NCI-H526 treated with DMSO at 0.1 percent for 48 hours (cell line): ENCODE measurements around the gene ZNF385A.

Source experiments
- DNase-seq: peaks from one replicate; lab custom pipeline; 2025; lab: John Stamatoyannopoulos, UW

The ZNF385A gene

DNA sequence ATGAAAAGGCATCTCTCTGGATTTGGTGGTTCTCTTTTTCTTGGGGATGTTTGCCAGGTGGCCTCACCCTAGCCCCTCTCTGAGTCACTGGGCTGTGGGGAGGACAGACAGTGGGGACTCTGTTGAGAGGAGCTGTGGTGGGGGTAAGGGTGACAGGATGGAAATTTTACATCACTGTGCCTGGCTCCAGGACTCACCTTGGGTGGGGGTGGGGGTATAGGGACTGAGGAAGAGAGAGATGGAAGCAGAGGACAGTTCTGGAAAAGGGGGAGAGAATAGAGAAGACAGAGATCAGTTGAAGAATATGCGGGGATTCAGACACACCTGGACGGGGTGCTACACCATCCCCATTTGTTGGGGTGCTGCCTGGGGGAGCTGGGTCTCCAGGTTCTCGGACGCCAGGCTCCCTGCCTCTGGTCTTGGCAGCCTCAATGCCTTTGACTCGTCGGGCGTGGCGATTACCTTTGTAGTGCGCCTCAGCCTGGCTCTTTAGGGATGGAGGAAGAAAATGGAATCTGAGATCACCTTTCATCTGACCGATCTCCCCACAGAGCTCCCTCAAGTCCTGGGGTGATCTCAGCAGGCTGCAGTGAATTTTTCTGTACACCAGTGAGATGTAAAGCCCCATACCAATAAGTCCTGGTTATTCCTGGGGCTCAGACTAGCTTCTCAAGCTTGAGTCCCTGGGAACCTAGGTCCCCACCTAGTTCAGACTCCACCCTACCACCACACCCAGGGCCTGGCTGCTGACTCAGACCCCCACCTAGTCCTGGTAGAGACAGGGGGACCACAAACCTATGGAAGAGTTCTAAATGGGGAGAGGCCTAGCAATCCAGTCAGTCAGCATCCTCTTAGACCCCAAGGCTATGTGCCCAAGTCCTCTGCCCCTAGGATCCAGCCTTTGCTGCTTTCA, 10.6 kb downstream of the ZNF385A start:
- DNase-seq, result no peak

DNA sequence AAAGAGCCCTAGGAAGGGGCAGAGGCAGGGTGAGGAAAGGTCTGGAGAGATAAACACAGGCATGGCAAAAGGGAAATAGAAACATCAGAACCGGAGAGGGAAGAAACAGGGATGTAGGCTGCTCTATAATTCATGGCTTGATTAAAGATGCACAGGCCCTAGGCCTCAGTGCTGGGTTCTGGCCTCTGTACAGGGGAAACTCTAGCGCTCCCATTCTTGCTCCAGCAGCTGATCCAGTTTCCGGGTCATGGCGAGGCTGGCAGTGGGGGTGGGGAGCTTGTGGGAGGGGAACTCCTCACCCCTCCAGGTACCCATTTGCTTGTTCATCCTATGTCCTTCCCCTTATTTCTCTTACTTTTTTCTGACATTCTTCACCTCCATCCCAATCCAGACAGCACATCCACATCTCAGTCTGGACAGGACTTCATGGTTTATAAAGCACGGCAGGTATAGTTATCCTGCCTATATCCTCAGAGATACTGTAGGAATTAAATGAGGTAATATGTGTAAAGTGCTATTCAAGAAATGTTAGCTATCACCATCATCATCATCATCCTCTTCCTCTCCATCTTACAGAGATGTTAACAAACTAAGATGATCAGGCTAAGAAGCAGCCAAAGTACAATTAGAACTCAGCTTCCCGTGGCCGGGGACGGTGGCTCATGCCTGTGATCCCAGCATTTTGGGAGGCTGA, 12.3 kb downstream of the ZNF385A start:
- DNase-seq, result no peak

DNA sequence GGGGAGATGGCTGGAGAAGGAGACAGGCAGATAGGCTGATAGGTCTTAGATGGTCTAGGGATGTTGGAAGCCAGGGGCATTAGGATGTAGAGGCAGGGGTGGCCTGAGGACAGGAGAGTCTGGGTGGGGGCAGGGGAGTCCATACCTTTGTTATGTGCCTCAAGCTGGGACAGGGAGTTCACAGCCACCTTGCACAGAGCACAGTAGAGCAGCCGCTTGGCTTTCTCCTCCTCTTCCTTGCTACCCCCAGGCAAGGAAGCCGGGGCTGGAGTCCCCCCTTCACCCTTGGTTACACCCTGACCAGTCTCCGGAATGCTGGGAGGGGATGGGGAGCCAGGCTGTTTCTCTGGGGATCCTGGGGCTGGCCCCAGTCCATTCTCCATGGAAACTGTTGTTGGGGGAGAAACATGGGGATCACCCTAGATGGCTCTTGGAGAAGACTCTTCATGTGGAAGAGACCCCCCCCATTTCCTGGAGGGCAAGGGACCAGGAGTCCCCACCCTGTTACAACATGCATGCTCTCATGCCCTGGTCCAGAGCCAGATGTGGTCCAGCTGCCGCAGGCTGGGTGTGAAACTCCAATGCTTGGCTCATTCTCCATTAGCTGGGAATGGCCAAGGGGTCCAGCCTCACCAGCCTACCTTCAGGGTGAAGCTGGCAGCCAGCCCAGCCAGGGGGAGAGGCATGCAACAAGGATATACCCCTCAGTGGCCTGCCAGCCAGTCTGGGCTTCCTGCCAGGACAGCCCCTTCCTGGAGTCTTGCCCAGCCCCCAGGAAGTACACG, 13.0 kb downstream of the ZNF385A start:
- no peak for DNase-seq

DNA sequence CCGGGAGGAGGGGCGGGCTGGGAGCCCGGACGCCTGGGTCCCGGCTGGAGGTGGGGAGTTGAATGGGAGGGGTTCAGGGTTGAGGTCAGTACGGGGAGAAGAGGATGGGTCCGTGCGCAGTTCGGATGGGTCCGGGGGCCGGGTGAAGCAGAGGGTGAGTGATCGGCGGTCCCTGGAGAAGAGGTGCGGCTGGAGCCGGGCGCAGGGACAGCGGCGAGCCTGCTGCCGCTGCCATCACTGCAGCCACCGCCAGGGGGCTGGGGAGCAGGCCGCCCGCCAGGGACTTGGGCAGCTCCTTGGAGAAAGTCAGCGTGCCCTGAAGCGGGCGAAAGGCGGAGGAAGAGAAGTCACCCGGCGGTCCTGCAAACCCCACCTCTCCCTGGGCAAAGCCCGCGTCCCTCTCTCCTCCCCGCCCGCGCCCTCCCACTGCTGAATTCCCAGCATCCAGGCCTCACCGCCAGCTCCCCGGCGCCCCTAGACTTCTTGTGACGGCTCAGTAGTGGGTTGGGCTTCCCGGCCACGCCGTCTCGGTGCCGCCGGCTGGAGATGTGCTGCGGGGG, 14.3 kb downstream of the ZNF385A start:
- DNase-seq, result peak; percentile 23

- no peak for DNase-seq
Observed at GRCh38 chr12:54369597-54370131, 14.9 kb downstream of the ZNF385A start.

GRCh38 chr12:54368709-54369596, 15.6 kb downstream of the ZNF385A start:
- DNase-seq, result peak; percentile 61

- DNase-seq, result no peak
Observed at GRCh38 chr12:54368025-54368708, 16.4 kb downstream of the ZNF385A start.

DNA sequence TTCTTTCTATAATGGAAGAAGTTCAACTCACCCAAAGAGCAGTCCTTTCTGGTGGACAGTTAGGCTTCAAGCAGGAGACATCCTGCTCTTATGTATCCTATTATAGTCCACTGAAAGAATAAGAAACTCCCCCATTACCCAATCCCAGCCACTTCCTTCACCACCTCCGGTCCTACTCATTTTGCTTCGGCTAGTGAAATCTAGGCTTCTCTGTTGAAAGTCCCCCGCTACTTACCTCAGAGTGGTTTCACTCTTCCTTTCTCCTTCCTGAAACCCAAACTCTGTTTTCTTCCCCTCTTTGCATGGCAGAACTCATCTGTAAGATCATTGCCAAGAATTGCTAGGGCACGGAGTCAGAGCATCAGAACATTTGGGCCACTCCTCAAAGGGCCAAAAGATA, 20.1 kb downstream of the ZNF385A start, which contains the start of gene GPR84:
Gene GPR84 (minus strand): TSS at position 74 of the 400 bp plus-strand sequence. CDS start 635 bp downstream, outside the sequence.
- no peak for DNase-seq

DNA sequence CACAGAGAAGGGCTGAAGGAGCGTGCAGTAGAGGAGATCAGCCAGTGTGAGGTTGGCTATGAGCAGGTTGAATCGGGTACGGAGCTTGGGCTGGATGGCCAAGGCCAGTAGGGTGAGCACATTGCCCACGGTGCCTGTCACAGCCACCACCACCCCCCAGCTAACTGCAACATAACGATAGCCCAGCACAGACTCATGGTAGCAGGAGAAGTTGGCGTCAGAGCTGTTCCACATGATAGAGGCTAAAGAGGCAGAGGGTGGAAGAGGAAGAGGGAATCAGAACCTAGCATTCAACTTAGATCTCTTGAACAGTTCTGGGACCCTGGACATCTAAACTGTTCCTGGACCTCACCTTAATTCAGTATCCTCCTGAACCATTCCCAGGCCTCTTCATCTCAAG, 20.9 kb downstream of the ZNF385A start:
- DNase-seq, result no peak

GRCh38 chr12:54363047-54363446, 21.5 kb downstream of the ZNF385A start:
- no peak for DNase-seq

DNA sequence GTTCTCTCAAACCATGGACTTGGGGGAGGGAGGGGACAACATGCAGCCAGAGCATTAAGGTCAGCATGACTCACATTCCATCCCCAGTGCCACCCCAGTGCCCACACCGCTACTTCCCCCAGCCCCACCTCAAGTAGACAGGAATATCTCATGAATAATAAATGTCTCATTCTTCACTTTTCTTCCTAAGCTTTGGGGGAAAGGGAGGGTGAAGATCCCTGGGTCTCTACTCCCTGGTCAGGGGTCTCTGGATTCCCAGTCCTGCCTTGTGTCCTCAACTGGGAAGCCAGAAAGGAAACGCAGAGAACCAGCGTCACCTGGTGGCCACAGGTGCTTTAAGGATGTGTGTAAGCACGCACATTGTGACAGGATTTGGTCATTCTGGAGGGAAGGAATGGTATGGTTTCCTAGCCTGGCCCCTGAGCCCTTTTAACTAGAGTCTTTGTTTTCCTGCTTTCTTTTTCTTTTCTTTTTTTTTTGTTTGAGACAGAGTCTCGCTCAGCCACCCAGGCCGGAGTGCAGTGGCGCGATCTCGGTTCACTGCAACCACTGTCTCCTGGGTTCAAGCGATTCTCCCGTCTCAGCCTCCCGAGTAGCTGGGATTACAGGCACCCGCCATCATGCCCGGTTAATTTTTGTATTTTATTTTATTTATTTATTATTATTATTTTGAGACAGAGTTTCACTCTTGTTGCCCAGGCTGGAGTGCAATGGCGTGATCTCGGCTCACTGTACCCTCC, 23.6 kb downstream of the ZNF385A start:
- peak; percentile 60 for DNase-seq

DNA sequence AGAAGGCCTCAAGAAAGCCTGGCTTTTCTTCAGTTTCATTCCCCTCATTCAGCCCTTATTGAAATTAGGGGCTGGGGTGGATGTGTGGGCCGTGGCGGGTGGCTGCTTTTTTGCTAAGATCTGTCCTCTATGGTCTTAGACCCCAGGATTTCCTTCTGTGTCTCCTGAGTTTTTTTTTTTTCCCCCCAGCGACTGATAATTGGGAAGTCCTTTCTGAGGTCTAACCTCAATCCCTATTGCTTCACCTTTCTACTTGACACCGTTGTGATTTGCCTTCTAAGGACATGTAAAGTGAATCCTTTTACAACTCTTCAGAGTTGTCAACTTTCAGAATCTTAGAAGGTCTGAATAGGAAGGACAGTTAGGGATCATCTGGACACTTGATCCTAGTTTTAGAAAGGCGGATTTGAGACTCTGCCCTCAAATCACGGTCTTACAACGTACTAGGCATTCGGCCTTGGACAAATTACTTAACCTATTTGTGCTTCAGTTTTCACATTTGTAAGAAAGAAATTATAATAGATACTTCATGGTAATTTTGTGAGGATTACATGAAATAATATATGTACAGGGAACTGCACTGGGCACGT, 24.7 kb downstream of the ZNF385A start:
- peak; percentile 29 for DNase-seq

DNA sequence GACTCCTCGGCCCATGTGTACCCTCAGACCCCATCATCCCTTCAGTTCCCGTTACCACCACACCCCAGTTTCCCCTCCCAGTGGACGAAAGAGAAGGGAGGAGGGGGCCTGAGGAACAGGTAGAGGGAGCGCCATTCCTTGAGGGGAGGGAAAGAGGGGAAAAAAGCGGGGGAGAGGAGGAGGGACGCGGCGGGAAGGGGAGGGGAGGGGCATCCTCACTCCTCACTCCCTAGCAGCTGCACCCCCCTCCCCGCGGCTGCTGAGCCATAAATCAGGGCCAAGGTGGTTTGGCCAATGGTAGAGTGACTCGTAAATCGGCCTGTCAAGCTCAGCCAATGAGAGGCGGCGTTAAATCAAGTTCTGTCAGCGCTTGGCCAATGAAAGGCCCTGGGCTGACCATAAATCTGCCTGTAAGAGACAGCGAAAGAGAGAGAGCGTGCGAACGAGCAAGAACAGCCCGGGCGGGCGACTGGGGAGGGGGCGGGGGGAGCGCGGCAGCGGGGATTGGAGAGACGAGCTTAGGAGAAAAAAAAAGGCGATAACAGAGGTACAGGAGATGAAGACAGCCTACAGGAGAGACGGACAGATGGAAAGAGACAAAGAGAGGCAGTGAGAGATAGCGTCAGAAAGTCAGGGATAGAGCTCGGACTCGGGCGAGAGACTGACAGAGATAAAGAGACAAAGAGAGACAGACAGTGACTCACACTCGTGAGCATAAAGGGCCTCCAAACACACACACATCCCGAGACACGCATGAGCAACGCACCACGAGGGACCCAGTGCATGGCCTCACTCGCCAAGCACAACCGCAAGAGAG, 25.4 kb downstream of the ZNF385A start:
- peak; percentile 98 for DNase-seq

DNA sequence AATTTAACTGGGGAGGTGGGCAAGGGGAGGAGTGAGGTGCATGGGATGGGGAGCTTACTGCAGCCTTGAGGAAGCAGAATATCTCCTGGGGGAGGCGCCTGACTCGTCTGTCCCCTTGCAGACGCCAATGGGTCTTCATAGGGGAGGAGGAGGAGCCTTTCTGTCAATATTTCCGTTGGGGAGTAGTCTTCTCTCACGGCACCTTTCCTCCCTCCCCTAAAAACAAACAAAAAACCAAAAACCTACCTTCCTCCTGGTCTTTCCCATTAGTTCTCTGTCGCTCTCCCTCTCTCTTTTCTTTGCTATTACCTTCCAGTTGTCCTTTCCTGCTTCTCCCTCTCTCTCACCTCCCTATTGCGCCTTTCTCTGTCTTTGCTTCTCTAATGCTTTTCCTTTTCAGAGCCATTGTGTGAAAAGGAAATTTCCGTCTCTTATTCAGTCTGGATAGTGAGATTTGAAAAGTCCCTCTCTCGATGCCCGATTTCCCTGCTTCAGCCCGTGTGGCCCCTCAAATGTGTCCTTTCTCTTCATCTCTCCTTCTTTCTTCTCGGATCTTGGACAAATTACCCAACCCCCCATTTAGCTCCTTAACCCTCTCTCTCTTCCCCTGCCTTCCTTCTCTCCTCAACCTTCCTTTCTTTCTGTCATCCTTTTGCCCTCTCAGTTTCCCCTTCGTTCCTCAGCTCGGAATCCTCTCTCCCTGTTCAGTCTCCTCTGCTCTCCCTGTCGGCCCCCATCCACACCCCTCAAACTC, 26.2 kb downstream of the ZNF385A start:
- DNase-seq, result peak; percentile 32

- DNase-seq, result no peak
Observed at GRCh38 chr12:54357506-54358190, 26.9 kb downstream of the ZNF385A start.

GRCh38 chr12:54356951-54357356, 27.6 kb downstream of the ZNF385A start:
- no peak for DNase-seq

GRCh38 chr12:54356228-54356627, 28.3 kb downstream of the ZNF385A start:
- no peak for DNase-seq
